SK-N-SH treated with all-trans-retinoic acid at 6 μM for 48 hours (cell line): ENCODE results near the gene TRPV3.

Experiments
- ATAC-seq: fragments of 200-7000 bp; cut with Tn5 transposase; 3 replicates; pipeline ENCODE4 v1.9.1; 2020; ENCODE audit warnings: mild to moderate bottlenecking, moderate library complexity
- ARNTL ChIP-seq: fragments of 450-650 bp; formaldehyde crosslinking; IDR thresholded peaks from 2 replicates; pipeline ENCODE4 v1.5.0; 2020; ENCODE audit warnings: low read depth, mild to moderate bottlenecking, moderate library complexity, borderline replicate concordance
- BACH2 ChIP-seq: fragments of 250-450 bp; sonication (Bioruptor Pico); IDR thresholded peaks from 2 replicates; pipeline ENCODE4 v1.9.0; 2021; ENCODE audit warnings: mild to moderate bottlenecking, borderline replicate concordance
- ESRRG ChIP-seq: fragments of 250-450 bp; sonication (Bioruptor Pico); IDR thresholded peaks from 2 replicates; pipeline ENCODE4 v1.6.1; 2021; ENCODE audit warnings: mild to moderate bottlenecking
- GLIS3 ChIP-seq: fragments of 250-450 bp; sonication (Bioruptor Pico); IDR thresholded peaks from 2 replicates; pipeline ENCODE4 v1.5.0; 2020; ENCODE audit warnings: mild to moderate bottlenecking, moderate library complexity
- ISL1 ChIP-seq: fragments of 250-450 bp; sonication (Bioruptor Pico); IDR thresholded peaks from 2 replicates; pipeline ENCODE4 v2.1.2; 2022; ENCODE audit warnings: mild to moderate bottlenecking, moderate library complexity
- OSR1 ChIP-seq: fragments of 250-450 bp; sonication (Bioruptor Pico); IDR thresholded peaks from 2 replicates; pipeline ENCODE4 v1.8.0; 2022; ENCODE audit warnings: moderate library complexity, mild to moderate bottlenecking, inconsistent platforms
- RARB ChIP-seq: fragments of 250-450 bp; sonication (Bioruptor Pico); IDR thresholded peaks from 2 replicates; pipeline ENCODE4 v1.8.0; 2021; ENCODE audit warnings: mild to moderate bottlenecking, moderate library complexity
- SNAI2 ChIP-seq: fragments of 250-450 bp; sonication (Bioruptor Pico); IDR thresholded peaks from 2 replicates; pipeline ENCODE4 v1.5.0; 2020; ENCODE audit warnings: mild to moderate bottlenecking, moderate library complexity
- TCF4 ChIP-seq: fragments of 250-450 bp; sonication (Bioruptor Pico); IDR thresholded peaks from 2 replicates; pipeline ENCODE4 v1.8.0; 2021; ENCODE audit warnings: mild to moderate bottlenecking, moderate library complexity, borderline replicate concordance
- TOX ChIP-seq: fragments of 250-450 bp; sonication (Bioruptor Pico); IDR thresholded peaks from 2 replicates; pipeline ENCODE4 v1.8.0; 2021; ENCODE audit warnings: mild to moderate bottlenecking, moderate library complexity, borderline replicate concordance
- ZC3H10 ChIP-seq: fragments of 250-450 bp; sonication (Bioruptor Pico); IDR thresholded peaks from 2 replicates; pipeline ENCODE4 v1.5.1; 2021; ENCODE audit warnings: mild to moderate bottlenecking, moderate library complexity
- ZFP3 ChIP-seq: fragments of 250-450 bp; sonication (Bioruptor Pico); IDR thresholded peaks from 2 replicates; pipeline ENCODE4 v1.5.0; 2020; ENCODE audit warnings: mild to moderate bottlenecking, moderate library complexity
- ZFP30 ChIP-seq: fragments of 450-650 bp; formaldehyde crosslinking; IDR thresholded peaks from 2 replicates; pipeline ENCODE4 v1.5.0; 2022; ENCODE audit warnings: mild to moderate bottlenecking, moderate library complexity
- ZNF565 ChIP-seq: fragments of 450-650 bp; formaldehyde crosslinking; conservative IDR thresholded peaks from 2 replicates; pipeline ENCODE4 v1.5.0; 2020; ENCODE audit warnings: low read depth, mild to moderate bottlenecking, moderate library complexity
- TF ChIP-seq, protein P1 (sequence below): fragments of 250-450 bp; sonication (Bioruptor Pico); IDR thresholded peaks from 2 replicates; pipeline ENCODE4 v1.8.0; 2020; ENCODE audit warnings: mild to moderate bottlenecking, moderate library complexity, borderline replicate concordance
- TF ChIP-seq, protein P2 (sequence below): fragments of 250-450 bp; sonication (Bioruptor Pico); IDR thresholded peaks from 2 replicates; pipeline ENCODE4 v1.8.0; 2021; ENCODE audit warnings: low read depth, mild to moderate bottlenecking, moderate library complexity, borderline replicate concordance
- TF ChIP-seq, protein P3 (sequence below): fragments of 250-450 bp; sonication (Bioruptor Pico); IDR thresholded peaks from 2 replicates; pipeline ENCODE4 v1.5.1; 2020; ENCODE audit warnings: low read depth, mild to moderate bottlenecking, moderate library complexity
- TF ChIP-seq, protein P4 (sequence below): fragments of 250-450 bp; sonication (Bioruptor Pico); IDR thresholded peaks from 2 replicates; pipeline ENCODE4 v1.5.0; 2020; ENCODE audit warnings: mild to moderate bottlenecking, moderate library complexity
- TF ChIP-seq, protein P5 (sequence below): fragments of 250-450 bp; sonication (Bioruptor Pico); IDR thresholded peaks from 2 replicates; pipeline ENCODE4 v1.5.1; 2021; ENCODE audit warnings: mild to moderate bottlenecking, moderate library complexity

TRPV3 gene

DNA sequence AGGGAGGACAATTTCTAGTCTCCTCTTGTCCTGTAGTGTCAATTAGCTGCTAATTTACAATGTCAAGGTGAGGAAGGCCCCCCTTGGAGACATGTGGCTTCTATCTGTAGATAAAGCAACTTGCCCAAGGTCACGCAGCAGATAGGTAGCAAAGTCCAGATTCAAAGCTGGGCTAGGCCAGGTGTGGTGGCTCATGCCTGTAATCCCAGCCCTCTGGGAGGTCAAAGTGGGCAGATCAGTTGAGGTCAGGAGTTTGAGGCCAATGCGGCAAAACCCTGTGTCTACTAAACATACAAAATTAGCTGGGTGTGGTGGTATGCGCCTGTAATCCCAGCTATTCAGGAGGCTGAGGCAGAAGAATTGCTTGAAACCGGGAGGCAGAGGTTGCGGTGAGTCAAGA, 11.1 kb downstream of the TRPV3 start:
- no peak for TF ChIP-seq OSR1
- no peak for TF ChIP-seq ZFP3
- TF ChIP-seq TOX: no peak
- TF ChIP-seq ISL1 (CRISPR knock-in tag): no peak
- TF ChIP-seq, protein P1, sequence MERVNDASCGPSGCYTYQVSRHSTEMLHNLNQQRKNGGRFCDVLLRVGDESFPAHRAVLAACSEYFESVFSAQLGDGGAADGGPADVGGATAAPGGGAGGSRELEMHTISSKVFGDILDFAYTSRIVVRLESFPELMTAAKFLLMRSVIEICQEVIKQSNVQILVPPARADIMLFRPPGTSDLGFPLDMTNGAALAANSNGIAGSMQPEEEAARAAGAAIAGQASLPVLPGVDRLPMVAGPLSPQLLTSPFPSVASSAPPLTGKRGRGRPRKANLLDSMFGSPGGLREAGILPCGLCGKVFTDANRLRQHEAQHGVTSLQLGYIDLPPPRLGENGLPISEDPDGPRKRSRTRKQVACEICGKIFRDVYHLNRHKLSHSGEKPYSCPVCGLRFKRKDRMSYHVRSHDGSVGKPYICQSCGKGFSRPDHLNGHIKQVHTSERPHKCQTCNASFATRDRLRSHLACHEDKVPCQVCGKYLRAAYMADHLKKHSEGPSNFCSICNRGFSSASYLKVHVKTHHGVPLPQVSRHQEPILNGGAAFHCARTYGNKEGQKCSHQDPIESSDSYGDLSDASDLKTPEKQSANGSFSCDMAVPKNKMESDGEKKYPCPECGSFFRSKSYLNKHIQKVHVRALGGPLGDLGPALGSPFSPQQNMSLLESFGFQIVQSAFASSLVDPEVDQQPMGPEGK (CRISPR knock-in tag): no peak
- no peak for TF ChIP-seq ZC3H10 (CRISPR knock-in tag)
- TF ChIP-seq TCF4 (CRISPR knock-in tag): no peak
- TF ChIP-seq, protein P2, sequence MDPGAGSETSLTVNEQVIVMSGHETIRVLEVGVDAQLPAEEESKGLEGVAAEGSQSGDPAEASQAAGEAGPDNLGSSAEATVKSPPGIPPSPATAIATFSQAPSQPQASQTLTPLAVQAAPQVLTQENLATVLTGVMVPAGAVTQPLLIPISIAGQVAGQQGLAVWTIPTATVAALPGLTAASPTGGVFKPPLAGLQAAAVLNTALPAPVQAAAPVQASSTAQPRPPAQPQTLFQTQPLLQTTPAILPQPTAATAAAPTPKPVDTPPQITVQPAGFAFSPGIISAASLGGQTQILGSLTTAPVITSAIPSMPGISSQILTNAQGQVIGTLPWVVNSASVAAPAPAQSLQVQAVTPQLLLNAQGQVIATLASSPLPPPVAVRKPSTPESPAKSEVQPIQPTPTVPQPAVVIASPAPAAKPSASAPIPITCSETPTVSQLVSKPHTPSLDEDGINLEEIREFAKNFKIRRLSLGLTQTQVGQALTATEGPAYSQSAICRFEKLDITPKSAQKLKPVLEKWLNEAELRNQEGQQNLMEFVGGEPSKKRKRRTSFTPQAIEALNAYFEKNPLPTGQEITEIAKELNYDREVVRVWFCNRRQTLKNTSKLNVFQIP (CRISPR knock-in tag): no peak
- TF ChIP-seq, protein P3, sequence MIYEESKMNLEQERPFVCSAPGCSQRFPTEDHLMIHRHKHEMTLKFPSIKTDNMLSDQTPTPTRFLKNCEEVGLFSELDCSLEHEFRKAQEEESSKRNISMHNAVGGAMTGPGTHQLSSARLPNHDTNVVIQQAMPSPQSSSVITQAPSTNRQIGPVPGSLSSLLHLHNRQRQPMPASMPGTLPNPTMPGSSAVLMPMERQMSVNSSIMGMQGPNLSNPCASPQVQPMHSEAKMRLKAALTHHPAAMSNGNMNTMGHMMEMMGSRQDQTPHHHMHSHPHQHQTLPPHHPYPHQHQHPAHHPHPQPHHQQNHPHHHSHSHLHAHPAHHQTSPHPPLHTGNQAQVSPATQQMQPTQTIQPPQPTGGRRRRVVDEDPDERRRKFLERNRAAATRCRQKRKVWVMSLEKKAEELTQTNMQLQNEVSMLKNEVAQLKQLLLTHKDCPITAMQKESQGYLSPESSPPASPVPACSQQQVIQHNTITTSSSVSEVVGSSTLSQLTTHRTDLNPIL (CRISPR knock-in tag): no peak
- TF ChIP-seq, protein P4, sequence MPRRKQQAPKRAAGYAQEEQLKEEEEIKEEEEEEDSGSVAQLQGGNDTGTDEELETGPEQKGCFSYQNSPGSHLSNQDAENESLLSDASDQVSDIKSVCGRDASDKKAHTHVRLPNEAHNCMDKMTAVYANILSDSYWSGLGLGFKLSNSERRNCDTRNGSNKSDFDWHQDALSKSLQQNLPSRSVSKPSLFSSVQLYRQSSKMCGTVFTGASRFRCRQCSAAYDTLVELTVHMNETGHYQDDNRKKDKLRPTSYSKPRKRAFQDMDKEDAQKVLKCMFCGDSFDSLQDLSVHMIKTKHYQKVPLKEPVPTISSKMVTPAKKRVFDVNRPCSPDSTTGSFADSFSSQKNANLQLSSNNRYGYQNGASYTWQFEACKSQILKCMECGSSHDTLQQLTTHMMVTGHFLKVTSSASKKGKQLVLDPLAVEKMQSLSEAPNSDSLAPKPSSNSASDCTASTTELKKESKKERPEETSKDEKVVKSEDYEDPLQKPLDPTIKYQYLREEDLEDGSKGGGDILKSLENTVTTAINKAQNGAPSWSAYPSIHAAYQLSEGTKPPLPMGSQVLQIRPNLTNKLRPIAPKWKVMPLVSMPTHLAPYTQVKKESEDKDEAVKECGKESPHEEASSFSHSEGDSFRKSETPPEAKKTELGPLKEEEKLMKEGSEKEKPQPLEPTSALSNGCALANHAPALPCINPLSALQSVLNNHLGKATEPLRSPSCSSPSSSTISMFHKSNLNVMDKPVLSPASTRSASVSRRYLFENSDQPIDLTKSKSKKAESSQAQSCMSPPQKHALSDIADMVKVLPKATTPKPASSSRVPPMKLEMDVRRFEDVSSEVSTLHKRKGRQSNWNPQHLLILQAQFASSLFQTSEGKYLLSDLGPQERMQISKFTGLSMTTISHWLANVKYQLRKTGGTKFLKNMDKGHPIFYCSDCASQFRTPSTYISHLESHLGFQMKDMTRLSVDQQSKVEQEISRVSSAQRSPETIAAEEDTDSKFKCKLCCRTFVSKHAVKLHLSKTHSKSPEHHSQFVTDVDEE (CRISPR knock-in tag): no peak
- no peak for TF ChIP-seq ESRRG (CRISPR knock-in tag)
- TF ChIP-seq GLIS3 (CRISPR knock-in tag): no peak
- no peak for TF ChIP-seq BACH2
- no peak for TF ChIP-seq ARNTL (CRISPR knock-in tag)
- no peak for TF ChIP-seq RARB (CRISPR knock-in tag)
- no peak for TF ChIP-seq ZNF565
- no peak for TF ChIP-seq SNAI2 (CRISPR knock-in tag)
- TF ChIP-seq, protein P5, sequence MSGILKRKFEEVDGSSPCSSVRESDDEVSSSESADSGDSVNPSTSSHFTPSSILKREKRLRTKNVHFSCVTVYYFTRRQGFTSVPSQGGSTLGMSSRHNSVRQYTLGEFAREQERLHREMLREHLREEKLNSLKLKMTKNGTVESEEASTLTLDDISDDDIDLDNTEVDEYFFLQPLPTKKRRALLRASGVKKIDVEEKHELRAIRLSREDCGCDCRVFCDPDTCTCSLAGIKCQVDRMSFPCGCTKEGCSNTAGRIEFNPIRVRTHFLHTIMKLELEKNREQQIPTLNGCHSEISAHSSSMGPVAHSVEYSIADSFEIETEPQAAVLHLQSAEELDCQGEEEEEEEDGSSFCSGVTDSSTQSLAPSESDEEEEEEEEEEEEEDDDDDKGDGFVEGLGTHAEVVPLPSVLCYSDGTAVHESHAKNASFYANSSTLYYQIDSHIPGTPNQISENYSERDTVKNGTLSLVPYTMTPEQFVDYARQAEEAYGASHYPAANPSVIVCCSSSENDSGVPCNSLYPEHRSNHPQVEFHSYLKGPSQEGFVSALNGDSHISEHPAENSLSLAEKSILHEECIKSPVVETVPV (CRISPR knock-in tag): no peak
- TF ChIP-seq ZFP30: no peak
- ATAC-seq: no peak

DNA sequence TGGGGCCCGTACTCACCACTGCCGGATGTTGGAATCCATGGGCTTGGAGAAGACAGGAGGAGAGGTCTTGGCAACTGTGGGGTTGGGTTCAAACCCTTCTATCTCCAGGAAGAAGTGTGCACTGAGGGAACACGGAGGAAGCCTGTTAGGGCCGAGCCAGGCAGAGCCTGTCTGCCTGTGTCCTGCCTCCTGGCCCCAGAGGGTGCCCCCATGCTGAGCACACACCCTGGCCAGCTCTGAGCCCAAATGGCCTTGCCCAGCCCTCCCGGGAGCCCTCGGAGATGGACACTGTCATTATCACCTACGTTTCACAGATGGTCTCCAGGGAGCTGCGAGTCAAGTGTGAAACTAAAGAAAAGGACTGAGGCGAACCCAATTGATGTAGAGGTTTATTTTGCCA, 12.5 kb downstream of the TRPV3 start:
- TF ChIP-seq, protein P1 (CRISPR knock-in tag): no peak
- TF ChIP-seq, protein P5 (CRISPR knock-in tag): no peak
- no peak for ATAC-seq
